ENCODE results near the gene PHF24.

DNA sequence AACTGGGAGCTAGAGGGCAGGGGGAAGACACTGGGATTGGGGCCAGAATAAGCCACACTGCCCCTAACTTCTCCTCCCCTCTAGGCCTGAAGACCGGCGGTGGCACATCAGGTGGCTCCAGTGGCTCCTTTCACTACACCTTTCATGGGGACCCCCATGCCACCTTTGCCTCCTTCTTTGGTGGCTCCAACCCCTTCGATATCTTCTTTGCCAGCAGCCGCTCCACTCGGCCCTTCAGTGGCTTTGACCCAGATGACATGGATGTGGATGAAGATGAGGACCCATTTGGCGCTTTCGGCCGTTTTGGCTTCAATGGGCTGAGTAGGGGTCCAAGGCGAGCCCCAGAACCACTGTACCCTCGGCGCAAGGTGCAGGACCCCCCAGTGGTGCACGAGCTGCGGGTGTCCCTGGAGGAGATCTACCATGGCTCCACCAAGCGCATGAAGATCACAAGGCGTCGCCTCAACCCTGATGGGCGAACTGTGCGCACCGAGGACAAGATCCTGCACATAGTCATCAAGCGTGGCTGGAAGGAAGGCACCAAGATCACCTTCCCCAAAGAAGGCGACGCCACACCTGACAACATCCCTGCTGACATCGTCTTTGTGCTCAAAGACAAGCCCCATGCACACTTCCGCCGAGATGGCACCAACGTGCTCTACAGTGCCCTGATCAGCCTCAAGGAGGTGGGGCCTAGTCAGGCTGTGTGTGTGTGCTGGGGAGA is 38.3 kb downstream of the PHF24 start:
- TF ChIP-seq, protein P1, sequence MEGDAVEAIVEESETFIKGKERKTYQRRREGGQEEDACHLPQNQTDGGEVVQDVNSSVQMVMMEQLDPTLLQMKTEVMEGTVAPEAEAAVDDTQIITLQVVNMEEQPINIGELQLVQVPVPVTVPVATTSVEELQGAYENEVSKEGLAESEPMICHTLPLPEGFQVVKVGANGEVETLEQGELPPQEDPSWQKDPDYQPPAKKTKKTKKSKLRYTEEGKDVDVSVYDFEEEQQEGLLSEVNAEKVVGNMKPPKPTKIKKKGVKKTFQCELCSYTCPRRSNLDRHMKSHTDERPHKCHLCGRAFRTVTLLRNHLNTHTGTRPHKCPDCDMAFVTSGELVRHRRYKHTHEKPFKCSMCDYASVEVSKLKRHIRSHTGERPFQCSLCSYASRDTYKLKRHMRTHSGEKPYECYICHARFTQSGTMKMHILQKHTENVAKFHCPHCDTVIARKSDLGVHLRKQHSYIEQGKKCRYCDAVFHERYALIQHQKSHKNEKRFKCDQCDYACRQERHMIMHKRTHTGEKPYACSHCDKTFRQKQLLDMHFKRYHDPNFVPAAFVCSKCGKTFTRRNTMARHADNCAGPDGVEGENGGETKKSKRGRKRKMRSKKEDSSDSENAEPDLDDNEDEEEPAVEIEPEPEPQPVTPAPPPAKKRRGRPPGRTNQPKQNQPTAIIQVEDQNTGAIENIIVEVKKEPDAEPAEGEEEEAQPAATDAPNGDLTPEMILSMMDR (IDR thresholded peaks at IDR 0.05; ENCODE audit: poor library complexity): no peak
- no peak for TF ChIP-seq EZH2phosphoT487 (IDR thresholded peaks at IDR 0.05; ENCODE audit: low read depth, severe bottlenecking, unreplicated experiment)
- no peak for TF ChIP-seq EZH2 (IDR thresholded peaks at IDR 0.05; ENCODE audit: borderline replicate concordance)
